Nephron (organoid): ENCODE results near the gene CDKN2AIP.

Experiments used
- H3K27ac Mint-ChIP-seq, 3 experiments: 2 replicates each; pipeline ENCODE4 v1.8.0; 2020; ENCODE audit warnings: mixed read lengths in 3 of 3, mild to moderate bottlenecking in 2 of 3, moderate library complexity in 1 of 3
- H3K27me3 Mint-ChIP-seq: 2 replicates; pipeline ENCODE4 v1.8.0; 2021; ENCODE audit warnings: low read depth, mild to moderate bottlenecking, moderate library complexity, mixed read lengths
- H3K36me3 Mint-ChIP-seq: 2 replicates; pipeline ENCODE4 v1.8.0; 2020; ENCODE audit warnings: low read depth, mixed read lengths
- H3K4me1 Mint-ChIP-seq: 2 replicates; pipeline ENCODE4 v1.8.0; 2020; ENCODE audit warnings: mixed read lengths
- H3K4me3 Mint-ChIP-seq, 3 experiments: 2 replicates each; pipeline ENCODE4 v1.8.0; 2020; ENCODE audit warnings: mild to moderate bottlenecking in 3 of 3, mixed read lengths in 3 of 3, moderate library complexity in 2 of 3
- H3K9me3 Mint-ChIP-seq: 2 replicates; pipeline ENCODE4 v1.8.0; 2020; ENCODE audit warnings: mixed read lengths
- CTCF ChIP-seq, 3 experiments: fragments of 200-600 bp; sonication (generic); IDR thresholded peaks; one replicate each; pipeline ENCODE4 v1.5.0; 2021; ENCODE audit warnings: antibody characterized with exemption in 3 of 3; ENCODE audit not compliant: unreplicated experiment in 3 of 3

The CDKN2AIP gene

GRCh38 chr4:183444214-183445096 is at the start of gene CDKN2AIP:
TSS of gene CDKN2AIP (plus strand) at chr4:183444636. CDS start at chr4:183444798, 162 bp downstream.
- Mint-ChIP-seq H3K36me3 (peaks cover 37% of the 10 kb centered on the region), H3K4me3 (peak within 1 kb of the TSS; percentile 98 to 100 (median 99)), H3K27ac (peak within 1 kb of the TSS; percentile 99 to 100 (median 100)), H3K9me3 (no peaks in the 10 kb centered on the region), H3K27me3 (peaks cover 4% of the 10 kb centered on the region), H3K4me1 (peaks cover 33% of the 10 kb centered on the region)
- no peak for TF ChIP-seq CTCF (IDR thresholded peaks at IDR 0.05; ENCODE audit: unreplicated experiment in 3 of 3)

GRCh38 chr4:183395395-183395794 is 49.0 kb upstream of the CDKN2AIP start:
- TF ChIP-seq CTCF (IDR thresholded peaks at IDR 0.05; ENCODE audit: unreplicated experiment in 3 of 3) = no peak
- H3K27me3 Mint-ChIP-seq = peaks cover 35% of the 10 kb centered on the region
- peaks cover 17% of the 10 kb centered on the region for H3K4me1 Mint-ChIP-seq
- no peaks in the 10 kb centered on the region for H3K36me3 Mint-ChIP-seq
- no peak overlapping the region for H3K4me3 Mint-ChIP-seq
- no peak overlapping the region for H3K27ac Mint-ChIP-seq
- no peaks in the 10 kb centered on the region for H3K9me3 Mint-ChIP-seq

GRCh38 chr4:183396227-183396637 is 48.2 kb upstream of the CDKN2AIP start:
- no peaks in the 10 kb centered on the region for H3K36me3 Mint-ChIP-seq
- peaks cover 17% of the 10 kb centered on the region for H3K4me1 Mint-ChIP-seq
- no peak overlapping the region for H3K27ac Mint-ChIP-seq
- no peak overlapping the region for H3K4me3 Mint-ChIP-seq
- peaks cover 30% of the 10 kb centered on the region for H3K27me3 Mint-ChIP-seq
- no peaks in the 10 kb centered on the region for H3K9me3 Mint-ChIP-seq
- no peak for TF ChIP-seq CTCF (IDR thresholded peaks at IDR 0.05; ENCODE audit: unreplicated experiment in 3 of 3)

GRCh38 chr4:183397741-183398297 is 46.6 kb upstream of the CDKN2AIP start:
- Mint-ChIP-seq H3K4me1 (peaks cover 31% of the 10 kb centered on the region), H3K27ac (peak overlapping the region; percentile 17 to 69 (median 37)), H3K36me3 (no peaks in the 10 kb centered on the region), H3K9me3 (no peaks in the 10 kb centered on the region), H3K27me3 (peaks cover 27% of the 10 kb centered on the region), H3K4me3 (peak overlapping the region; percentile 73 to 78 (median 76))
- TF ChIP-seq CTCF (IDR thresholded peaks at IDR 0.05; ENCODE audit: unreplicated experiment in 3 of 3) = no peak

- no peaks in the 10 kb centered on the region for H3K9me3 Mint-ChIP-seq
- no peaks in the 10 kb centered on the region for H3K36me3 Mint-ChIP-seq
- H3K4me3 Mint-ChIP-seq = peak overlapping the region; percentile 78 to 82 (median 82)
- peak overlapping the region; percentile 25 to 54 (median 40) for H3K27ac Mint-ChIP-seq
- TF ChIP-seq CTCF (IDR thresholded peaks at IDR 0.05; ENCODE audit: unreplicated experiment in 3 of 3) = peak; percentile 50 to 70 (median 62)
- peaks cover 33% of the 10 kb centered on the region for H3K4me1 Mint-ChIP-seq
- H3K27me3 Mint-ChIP-seq = peaks cover 27% of the 10 kb centered on the region
Observed at GRCh38 chr4:183398298-183399125, 45.9 kb upstream of the CDKN2AIP start.
